GM12873 (cell line): ENCODE data around the gene BPTF.

Source experiments
- TF ChIP-seq, protein P1 (sequence below): IDR thresholded peaks from 2 replicates; pipeline ENCODE4 v1.5.1; 2012; ENCODE audit warnings: low read depth, mild to moderate bottlenecking, moderate library complexity, low read length, control low read depth; ENCODE audit not compliant: insufficient read depth; ENCODE audit errors: missing control alignments

Gene BPTF

DNA sequence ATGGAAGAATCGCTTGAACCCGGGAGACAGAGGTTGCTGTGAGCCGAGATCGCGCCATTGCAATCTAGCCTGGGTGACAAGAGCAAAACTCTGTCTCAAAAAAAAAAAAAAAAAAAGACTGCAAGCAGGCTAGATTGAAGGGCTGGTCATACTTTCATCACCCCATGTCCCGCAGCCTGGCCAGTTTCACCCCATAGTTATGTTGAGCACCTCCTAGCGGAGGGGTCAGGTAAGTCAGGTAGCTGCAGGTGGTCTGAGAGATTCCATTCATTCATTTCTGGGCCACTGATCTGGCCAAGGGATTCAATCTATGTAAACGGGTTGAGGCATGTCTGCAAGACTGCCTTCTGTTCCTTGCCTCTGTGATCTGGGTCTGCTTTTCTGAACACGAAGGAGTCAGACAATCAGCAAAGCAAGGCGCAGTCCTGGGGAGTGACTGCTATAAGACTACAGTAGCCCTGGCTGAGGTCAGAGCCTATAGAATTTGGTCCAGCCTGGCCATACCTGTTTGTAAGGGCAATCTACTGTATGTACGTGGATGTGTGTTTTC is 23.6 kb upstream of the BPTF start:
- TF ChIP-seq, protein P1, sequence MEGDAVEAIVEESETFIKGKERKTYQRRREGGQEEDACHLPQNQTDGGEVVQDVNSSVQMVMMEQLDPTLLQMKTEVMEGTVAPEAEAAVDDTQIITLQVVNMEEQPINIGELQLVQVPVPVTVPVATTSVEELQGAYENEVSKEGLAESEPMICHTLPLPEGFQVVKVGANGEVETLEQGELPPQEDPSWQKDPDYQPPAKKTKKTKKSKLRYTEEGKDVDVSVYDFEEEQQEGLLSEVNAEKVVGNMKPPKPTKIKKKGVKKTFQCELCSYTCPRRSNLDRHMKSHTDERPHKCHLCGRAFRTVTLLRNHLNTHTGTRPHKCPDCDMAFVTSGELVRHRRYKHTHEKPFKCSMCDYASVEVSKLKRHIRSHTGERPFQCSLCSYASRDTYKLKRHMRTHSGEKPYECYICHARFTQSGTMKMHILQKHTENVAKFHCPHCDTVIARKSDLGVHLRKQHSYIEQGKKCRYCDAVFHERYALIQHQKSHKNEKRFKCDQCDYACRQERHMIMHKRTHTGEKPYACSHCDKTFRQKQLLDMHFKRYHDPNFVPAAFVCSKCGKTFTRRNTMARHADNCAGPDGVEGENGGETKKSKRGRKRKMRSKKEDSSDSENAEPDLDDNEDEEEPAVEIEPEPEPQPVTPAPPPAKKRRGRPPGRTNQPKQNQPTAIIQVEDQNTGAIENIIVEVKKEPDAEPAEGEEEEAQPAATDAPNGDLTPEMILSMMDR = peak; percentile 27

DNA sequence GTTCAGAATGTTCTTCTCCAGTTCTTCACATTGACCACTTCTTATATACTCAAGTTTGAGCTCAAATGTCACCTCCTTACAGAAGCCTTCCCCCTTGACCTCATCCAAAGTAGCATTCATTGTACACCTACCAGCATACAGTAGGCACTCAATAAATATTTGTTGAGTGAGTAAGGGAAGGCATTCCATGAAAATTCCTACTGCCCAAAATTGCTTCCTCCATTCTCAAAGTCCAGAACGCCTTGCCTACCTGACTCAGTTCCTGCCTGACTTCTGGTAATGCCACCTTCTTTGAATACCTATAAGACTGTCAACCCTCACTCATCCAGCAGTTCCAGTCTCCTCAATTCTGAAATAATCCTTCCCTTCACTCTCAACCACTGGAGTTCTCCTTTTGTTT is 14.8 kb upstream of the BPTF start:
- TF ChIP-seq, protein P1 = no peak

DNA sequence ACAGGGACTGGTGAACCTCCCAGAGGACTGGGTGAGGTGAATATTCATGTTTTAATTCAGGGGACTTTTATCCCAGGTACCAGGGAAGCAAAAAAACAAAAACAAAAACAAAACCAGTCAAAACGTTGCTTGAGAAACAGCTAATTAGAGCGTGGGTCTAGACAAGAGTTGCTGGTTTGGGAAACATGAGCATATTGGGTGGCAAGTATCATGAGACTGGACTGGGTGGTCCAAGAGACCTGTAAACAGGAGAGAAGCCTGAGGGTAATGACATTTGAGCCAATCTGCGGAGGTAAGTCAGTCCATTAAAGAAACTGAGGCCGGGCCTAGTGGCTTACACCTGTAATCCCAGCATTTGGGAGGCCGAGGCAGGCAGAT is 11.5 kb upstream of the BPTF start:
- TF ChIP-seq, protein P1 = no peak

DNA sequence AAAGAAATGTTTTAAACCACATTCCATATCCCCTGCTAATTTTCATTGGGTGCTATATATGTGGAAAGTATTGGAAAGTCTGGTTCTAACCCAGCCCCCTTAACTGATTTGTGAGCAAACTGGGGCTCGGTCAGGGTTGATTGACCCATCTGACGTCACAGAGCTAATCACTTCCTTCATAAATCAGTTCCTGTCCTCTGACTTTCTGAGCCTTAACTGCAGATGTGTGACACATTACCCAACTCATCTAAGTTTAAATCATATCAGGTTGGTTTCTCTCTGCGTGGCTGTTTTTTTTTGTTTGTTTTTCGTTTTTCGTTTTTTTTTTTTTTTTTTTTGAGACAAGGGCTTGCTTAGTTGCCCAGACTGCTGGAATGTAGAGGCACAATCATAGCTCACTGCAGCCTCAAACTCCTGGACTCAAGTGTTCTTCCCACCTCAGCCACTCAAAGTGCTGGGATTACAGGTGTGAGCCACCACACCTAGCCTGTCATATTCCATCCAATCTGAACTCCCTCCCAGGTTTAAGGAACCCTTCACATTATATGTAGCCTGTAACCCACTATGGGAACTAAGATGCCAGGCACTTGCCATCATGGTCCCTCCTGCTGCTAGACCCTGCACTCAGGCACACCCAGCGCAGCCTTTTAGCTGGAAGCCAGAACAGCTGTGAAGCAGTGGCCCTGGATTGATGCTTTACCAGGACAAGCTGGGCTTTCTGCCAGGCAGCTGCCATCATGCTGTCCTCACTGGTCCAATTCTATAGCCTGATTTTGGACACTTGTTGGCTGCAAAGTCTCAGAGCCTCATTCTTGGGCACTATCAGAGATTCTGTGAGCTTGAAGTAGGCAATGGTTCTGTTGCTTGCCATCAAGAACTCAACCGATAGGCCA is 6.9 kb upstream of the BPTF start:
- TF ChIP-seq, protein P1 = no peak

DNA sequence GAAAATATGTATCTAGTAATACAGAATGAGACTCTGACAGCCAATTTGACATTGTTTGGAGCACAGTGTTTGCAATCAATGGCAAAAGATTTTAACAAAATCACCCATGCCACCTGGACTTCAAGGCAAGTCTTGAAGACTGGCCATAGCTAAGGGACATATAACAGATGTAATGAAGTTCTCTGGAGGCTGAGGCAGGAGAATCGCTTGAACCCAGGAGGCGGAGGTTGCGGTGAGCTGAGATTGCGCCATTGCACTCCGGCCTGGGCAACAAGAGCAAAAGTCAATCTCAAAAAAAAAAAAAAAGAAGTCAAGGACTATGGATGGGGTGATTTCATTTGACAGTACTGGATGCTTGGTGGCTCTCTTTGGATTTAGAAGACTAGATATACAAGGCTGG is 5.6 kb upstream of the BPTF start:
- TF ChIP-seq, protein P1 = no peak

DNA sequence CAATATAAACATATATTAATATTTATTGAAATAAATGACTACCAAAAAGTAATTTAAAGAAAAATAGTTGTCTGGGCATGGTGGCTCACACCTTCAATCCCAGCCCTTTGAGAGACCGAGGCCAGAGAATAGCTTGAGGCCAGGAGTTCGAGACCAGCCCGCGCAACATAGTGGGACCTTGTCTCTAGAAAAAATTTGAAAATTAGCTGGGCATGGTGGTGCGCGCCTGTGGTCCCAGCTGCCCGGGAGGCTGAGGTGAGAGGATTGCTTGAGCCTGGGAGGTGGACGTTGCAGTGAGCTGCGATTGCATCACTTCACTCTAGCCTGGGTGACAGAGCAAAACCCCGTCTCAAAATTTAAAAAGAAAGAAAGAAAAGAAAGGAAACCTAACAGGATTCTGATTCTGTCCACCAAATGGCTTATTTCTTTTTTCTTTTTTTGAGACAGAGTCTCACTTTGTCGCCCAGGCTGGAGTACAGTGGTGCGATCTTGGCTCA is 3.4 kb upstream of the BPTF start:
- TF ChIP-seq, protein P1 = no peak

DNA sequence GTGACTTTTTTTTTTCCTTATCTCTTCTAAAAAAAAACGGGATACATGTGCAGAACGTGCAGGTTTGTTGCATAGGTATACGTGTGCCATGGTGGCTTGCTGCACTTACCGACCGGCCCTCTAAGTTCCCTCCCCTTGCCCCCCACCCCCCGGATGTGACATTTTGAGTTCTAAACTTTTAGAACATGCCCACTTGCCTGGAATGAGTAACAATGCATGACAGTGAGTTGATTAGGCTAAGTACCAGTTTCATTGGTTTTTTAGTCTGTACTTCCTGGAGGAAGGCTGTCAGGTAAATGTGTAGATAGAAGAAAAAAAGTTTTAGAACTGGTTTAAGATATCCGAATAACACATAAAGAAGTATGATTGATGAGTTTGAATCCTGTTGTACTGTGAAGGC is 4.0 kb downstream of the BPTF start:
- TF ChIP-seq, protein P1 = no peak
